GM19239 (cell line): ENCODE results near the gene OGA.

ENCODE experiments used
- DNase-seq: peaks from one replicate; pipeline ENCODE4 v3.0.0; 2011; ENCODE audit warnings: low spot score; ENCODE audit not compliant: insufficient read length
- FAIRE-seq: peaks from 2 replicates; lab custom pipeline; 2011; peaks lifted over from hg19 to GRCh38; lab: Jason Lieb, UNC

Gene OGA

DNA sequence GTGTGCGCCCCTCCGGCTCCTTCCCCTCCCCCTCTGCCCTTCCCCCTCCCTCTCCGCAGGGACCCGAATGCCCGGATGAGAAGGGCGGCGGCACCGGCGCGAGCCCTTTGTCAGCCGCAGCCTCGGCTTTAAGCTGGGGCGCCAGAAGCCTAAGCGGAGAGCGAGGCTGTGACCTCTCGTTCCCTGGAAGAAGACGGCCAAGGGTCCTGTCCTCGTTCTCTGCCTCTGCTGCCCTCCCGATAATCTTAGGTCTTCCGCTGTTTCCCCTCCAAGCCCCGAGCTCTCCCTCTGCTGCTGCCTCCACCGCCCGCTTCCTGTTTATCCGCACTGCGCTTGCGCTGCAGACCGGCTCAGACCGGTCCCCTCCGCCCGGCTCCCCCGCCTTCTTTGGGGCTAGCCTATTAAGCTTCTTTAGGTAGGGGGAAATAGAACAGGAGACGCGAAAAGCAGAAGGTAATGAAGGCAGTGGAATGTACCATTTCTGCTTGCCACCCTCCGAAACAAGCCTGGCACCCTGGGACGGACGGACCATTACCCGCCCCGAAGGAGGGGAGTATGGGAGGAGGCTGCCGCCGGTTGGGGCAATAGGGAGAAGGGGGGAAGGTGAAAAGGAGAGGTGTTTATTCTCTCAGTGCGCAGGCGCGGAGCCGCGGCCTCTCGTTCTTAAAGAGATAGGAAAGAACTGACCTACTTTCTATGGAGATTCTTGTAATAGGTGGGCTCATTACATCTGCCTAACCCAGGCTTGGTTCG, at the start of gene OGA:
OGA (minus strand) TSS at position 326 of the 753 bp plus-strand sequence. CDS start 422 bp downstream, outside the sequence.
- DNase-seq (peak; percentile 73), FAIRE-seq (peak; percentile 100)

DNA sequence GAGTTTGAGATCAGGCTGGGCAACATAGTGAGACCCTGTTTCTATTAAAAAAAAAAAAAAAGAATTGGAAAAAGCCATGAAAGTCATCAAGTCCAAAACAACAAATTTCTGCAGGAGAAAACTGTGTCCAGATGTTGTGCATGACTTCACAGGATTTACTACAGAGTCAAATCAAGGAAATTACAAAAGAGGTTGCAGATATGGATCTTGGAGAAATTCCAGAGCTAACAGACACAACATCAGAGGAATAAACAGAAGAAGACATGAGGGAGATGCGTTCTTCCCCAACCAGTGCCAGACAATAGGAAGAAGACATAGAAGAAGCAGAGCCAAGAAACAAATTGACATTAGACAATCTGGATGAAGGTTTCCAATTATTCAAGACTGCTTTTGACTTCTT, 49.7 kb upstream of the OGA start:
- no peak for DNase-seq
- FAIRE-seq = no peak

DNA sequence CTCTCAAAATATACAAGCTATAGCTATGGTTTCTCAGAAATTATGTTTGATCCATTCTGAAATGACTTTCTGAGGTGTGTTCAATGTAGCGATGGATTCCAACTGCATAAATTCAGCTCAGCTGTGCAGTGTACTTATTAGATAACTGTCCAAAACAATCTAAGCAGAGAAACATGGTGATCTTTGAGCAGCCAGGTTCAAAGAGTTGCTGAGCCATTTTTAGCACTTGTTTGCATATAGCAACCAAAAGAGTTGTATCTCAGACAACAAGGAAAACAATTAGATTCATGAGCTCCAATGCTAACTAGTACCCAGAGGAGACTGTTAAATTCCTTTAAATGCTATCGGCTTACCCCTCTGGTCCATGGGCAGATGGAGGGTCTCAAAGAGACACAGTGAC, 41.3 kb upstream of the OGA start:
- FAIRE-seq (no peak), DNase-seq (no peak)

DNA sequence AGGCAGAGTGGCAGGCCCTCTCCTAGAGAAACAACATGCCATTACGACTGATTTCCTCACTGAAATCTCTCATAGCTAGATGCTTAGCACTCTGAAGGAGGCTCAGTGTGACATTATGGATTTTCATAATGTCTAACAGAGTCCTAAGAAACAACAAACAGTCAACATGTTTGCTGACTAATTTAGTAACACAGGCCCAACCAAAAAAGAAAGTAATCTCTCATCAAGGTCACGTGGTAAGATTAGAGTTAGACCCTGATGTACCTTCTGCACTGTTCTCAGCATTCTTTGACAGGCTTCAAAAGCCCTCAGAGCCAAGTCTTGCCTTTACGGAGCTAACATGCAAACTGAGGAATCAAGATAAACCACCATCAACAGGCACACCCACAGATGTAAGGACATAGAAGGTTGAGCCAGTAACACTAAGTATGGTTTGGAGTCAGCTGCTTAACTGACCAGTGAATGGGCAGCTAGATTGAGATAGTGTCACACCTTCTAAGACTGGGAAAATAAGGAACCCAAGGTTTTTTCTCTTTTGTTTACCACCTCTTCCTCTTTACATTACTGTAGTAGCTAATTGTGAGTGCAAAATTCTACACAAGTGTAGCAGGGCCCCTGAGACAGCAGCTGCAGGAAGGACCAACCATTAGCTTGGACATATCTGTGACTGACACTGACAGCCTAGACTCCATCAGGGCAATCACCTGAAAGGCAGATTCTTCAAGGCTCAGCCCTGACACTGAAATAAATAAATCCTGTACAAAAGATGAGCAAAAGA, 40.7 kb upstream of the OGA start:
- peak; percentile 41 for DNase-seq
- peak; percentile 92 for FAIRE-seq

DNA sequence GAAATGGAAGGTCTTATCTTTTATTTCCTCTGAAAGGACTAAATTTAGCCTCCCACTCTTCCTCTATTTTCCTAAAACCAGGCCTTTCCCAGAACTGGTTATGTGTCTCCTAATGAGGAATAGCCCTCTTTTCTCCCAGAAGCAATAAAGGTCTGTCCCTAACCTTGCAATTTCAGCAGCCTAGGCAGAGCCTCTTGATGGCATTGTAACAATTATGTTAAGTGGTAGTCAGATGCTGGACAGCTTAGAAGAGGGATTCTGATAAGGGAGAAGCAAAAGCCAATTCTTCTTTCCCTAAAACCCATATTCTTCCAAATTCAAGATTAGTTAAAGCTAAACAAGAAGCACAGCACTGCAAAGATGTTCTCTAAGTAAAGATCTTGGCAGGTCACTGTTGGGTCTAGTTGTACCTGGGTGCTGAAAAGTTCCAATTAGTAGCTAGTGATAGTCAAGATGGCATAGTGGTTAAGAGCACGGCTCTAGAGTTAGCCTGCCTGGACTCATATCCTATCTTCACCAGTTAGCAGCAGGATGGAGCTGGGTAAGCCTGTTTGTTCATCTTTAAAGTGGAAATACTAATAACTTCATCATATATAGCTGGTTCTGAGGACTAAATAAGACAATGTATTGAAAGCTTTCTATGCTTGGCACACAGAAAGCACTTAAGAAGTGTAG, 39.7 kb upstream of the OGA start:
- FAIRE-seq (peak; percentile 64), DNase-seq (no peak)

DNA sequence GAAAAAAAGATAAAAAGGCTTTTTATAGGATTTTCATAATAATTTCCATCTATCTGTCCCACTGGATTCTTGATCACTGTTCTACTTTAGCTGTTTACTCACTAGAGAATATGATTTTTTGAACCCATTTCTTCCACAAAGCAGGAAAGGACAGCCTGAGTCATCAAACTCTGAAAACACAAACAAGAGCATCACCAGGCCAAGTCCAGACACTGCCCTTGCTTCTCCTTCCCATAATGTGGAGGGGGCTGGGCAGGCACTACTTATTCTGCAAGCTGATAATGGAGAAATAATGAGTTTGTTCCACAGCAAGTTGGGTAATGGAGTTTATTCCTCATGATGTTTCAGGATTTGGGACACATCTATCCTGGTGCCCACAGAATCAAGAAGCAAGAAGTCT, 38.4 kb upstream of the OGA start:
- no peak for DNase-seq

DNA sequence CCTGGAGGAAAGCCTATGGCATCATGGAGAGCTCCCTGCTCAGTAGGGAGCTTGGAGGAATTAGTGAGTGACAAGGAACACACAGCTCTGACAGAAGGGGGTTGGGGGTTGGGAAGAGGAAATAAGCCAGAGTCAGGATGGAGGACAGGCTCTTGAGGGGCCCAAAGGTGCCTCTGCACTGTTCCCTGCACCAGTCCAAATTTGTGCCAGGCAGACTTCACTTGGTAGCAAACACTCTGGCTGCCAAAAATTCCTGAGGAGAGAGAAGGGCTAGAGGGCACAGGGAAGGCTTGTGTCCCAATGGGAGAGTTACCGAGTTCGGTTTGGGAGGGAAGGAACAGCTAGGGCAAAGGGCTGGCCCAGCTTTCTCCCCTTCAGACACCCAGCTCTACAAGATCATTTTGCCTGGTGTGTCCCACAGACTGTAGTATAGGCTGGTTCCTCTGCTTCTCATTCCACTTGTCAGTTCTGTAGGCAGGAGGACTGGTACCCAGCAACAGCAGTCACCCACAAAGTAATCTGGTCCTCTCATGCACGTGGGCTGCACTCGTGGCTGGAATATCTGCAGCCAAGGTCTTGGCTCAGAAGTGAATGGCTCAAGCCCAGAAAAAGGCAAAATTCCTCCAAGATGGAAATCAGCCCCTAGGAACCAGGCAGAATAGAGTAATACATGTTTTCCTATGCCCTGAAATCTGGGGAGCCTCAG, 33.3 kb upstream of the OGA start:
- FAIRE-seq (no peak), DNase-seq (no peak)

More for the DNA sequence above, 38.4 kb upstream of the OGA start:
- FAIRE-seq = no peak

DNA sequence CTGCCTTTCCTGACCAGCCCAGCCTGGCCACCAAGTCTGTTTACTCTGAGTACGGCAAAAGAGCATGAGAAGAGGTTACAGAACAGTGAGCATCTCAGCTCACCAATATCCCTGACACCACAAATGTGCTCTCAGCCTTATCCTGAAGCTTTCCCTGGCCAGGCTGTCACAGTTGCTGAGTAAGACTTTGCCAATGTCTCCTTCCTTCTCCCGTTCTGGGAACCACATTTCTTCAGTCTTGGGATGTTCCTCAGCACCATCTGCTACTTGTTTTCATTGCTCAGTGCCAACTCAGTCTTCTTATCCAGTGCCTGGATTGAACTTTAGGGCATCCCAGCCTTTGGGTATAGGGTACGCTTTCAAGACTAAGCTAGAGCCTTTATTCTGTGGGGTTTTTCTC, 32.5 kb upstream of the OGA start:
- no peak for DNase-seq
- no peak for FAIRE-seq

DNA sequence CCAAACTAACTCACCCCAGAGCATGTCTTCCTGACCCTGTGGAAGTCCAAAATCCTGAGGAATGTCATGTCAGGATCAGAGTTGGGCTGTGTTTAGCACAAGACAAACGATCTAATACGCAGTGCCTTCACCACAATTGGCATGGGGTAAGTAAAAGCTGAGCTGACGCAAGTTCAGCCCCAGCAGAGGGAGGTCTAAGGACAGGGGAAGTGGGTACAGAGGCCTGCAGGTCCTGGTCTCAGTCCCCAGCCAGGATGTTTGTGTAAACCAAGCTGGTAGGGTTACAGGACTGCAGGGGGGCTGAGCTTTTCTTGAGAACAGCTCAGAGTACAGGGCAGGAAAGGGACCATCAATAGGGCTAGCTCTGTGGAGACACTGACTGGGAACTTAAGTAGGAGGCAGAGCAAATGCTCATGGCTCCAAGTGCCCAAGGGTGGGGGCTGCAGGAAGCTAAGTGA, 30.7 kb upstream of the OGA start:
- no peak for DNase-seq
- no peak for FAIRE-seq

DNA sequence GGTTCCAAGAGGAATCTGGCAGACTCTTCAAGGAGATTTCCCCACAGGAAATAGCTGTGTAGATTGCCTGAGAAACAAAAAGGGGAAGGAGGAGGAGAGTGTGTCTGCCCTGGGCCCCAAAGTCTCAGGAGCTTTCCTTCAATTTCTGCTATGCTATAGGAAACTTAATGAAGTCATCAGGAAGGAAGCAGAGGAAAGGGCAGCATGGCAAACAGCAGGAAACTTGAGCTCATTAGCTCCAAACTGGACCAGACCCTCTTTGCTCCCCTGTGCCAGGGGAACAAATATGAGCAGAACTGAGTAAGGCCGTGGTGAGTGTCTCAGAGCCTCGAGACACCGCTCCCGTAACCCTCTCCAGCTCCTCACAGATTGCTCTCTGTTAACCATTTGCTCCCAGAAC, 30.2 kb upstream of the OGA start:
- FAIRE-seq (no peak), DNase-seq (no peak)

DNA sequence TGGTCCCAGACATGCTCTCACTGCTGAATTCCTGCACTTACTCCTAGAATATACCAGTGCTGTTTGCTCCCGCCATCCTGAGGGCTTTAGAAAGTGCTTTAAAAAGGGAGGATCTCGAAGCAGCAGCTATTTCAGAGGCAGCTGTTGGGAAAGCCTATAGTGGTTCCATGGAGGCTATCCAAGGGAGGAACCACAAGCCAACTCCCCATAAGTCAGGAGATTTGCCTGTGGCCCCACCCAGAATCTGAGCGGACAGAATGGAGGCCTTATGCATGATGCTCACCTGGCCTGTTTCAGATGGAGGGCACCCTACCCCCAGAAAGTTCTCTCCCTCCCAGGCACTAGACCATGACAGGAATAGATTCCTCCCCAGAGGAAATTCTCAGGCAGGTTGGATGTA, 27.6 kb upstream of the OGA start:
- FAIRE-seq = no peak

DNA sequence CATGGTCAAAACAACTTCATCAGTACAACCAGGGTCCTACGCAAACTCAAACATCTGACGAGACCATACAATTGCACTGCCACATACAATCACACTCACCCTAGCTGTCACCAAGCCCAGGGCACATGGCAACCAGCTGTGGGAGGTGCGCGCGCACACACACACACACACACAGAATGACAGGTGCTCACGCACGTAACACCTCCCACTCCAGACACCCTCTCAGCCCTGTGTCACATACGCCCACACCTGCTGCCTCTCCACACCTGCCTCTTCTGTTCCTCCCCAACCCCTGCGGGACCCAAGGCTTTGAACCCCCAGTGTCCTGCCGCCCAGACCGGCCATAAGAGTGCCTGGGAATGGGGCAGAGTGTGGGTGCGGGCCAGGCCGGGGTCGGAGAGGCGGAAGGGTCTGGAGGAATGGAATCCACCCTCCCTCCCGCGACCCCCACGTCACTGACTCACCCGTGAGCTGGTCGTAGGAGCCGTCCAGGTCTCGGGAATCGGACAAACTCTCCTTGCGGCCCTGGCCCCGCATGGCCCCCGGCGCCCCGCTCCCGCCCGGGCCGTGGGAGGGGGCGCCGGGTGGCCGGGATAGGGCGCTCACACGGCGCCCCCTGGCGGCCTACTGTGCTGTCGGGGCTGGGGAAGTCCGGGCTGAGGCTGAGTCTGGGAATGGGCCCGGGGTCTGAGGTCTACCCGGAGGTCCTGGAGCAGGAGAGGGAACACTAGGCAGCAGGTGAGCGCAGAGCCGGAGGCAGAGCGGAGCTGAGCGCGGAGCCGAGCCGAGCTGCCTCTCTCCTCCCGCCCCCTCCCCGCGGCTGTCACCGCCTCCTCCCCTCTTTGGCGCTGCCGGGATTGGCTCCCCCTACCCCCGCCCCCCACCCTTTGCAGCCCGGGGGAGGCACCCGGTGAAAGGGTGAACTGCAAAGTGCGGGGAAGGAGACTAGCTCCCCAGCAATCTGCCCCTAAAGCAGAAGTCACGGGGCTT, 25.1 kb upstream of the OGA start, which contains the start of gene KCNIP2:
KCNIP2 (minus strand) TSS at position 769 of the 990 bp plus-strand sequence; CDS start at position 537, 232 bp downstream.
- DNase-seq = no peak
- no peak for FAIRE-seq

More for the DNA sequence above, 27.6 kb upstream of the OGA start:
- no peak for DNase-seq

DNA sequence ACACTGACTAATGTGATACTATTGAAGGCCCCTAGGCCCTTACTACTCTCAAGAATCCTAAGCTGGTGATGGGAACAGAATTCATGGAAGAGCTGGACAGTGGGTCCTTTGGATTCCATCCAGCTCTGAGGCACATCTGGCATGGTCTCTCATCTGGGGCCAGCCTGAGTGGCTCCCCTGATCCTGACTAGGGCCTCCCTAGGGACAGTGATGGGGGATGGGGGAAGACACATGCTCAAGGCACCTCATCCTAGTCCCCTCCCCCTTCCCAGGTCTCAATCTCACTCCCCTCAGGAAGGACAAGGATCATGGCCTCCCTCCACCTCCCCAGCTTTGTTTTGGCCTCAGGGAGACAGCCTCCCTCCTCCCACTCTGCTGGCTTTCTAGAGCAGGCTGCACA, 23.6 kb upstream of the OGA start:
- DNase-seq = no peak
- no peak for FAIRE-seq

DNA sequence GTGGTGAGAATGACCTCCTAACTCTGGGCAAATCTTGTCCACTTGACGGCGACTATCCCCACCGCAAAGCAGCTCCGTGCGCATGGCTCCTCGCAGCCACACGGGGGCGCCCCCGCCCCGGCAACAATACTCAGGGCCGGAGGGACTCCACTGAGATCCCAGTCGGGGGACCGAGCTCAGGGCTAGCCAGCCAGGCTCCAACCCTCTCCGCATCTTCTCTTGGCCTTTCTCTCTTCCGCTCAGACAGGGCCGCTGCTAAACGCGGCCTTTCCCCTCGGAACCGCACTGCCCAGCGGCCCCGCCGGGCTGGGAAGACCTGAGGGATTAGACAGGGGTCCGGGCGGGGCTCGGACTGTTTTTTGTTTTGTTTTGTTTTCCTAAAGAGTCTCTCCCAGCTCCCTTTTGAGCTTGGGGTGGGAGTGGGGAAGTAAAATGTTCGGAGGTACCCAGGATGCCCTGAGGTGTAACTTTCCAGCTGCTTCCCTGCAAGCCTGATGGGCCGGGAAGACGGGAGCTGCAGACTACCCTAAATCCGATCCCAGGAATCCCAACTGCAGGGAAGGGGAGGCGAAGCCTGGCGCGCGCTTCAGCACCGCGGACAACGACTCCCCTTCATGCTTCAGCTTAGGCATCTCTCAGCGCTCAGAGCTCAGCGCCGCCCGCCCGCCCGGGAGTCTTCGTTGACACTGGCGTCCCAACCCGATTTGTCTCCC, 22.7 kb upstream of the OGA start:
- peak; percentile 88 for FAIRE-seq
- peak; percentile 94 for DNase-seq

DNA sequence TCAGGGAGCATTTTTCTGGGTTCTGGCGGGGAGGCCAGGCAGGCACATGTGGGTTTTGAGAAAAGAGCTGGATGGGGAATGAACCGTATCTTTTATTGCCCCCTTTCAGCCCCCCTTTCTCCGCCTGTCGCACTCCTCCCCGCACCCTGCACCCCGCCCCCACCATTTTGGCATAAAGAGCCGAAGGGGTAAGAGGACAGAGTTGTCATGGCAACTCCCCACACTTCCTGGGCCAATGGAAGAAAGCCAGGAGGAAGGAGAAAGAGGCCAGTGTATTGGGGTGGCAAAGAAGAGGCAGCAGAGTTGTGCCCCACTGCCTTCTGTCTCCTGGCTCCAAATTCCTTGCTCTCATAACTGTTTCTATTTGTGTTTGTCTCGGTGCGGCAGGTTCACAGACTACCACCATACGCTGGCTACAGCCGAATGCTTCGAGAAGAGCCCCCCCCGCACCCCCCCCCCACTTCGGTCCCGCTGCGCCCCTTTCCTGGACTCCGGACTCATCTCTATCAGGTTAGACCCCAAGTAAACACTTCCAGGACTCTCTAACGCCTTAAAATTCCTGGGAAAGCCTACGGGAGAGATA, 21.9 kb upstream of the OGA start:
- no peak for FAIRE-seq
- no peak for DNase-seq

DNA sequence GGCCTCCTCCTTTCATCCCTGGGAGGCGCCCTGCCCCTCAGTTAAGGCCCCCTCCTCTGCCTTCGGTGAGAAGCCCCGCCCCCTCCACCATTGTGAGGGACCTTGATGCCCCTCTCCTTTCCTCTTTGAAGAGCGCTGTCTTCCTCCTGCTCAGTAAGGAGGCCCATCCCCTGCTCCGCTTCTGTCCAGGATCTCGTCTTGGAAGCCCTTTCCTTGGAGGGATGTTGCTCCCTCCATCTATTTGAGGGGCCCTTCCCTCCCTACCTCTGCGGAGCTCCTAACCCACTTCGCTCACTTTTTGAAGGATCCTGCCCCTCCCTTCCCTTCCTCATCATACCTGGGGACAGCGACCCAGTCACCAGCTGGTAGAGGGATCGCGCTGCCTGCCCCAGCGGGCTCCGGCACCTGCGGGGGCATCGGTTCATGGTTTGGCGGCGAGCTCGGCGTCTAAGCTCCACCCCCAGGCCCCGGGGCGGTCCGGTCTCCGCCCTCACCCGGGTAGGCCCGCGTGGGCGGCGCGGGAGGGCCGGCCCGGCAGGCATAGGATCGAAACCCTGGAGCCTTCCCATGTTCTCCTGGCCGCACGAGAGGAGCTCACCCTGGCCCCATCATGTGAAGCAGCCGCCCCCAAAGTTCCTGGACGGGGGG, 21.3 kb upstream of the OGA start:
- FAIRE-seq (no peak), DNase-seq (no peak)

DNA sequence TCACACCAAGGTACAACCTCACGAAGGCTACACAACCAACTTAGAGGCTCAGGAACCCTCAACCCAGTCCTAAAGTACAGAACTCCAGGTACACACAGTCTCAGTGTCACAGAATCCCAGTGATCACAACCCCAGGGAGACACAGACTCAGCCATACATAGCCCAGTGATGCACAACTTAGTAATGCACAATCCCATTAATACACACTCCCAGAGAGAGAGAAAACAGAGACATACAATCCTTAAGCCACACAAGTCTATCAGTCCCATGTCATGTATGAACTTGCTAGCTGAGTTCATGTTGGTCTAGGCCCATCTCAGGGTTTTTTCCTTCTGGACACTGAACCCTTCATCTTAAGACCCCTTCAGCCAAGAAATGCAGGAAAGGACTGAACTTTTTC, 20.8 kb upstream of the OGA start:
- DNase-seq (no peak), FAIRE-seq (no peak)
